Measurements from ENCODE around the gene TMEM150C. TPM values are rescaled to one million over a fixed set of nuclear protein-coding genes. Genes with fewer than 3 reads are reported as not detected.
A peak's percentile ranks its signal among the peaks of the same experiment; 100 is the strongest.

TMEM150C gene
- total and polyA plus RNA-seq, 11 donors, result 6.2 to 22.9 (median 12.6) TPM

GRCh38 chr4:82469791-82470345 is 91.9 kb downstream of the TMEM150C start:
- H3K36me3 ChIP-seq, result no peaks in the 10 kb centered on the region
- H3K27ac ChIP-seq, result no peak overlapping the region
- peak in 3 of 4 donors; percentile 49 to 72 (median 66) for ATAC-seq
- WGBS, 4 donors, result 51 to 79% (median 70%) methylated on average over 2 of the region's 2 CpGs
- intact Hi-C loops (cut with DNase I), result loop anchor here in 6 of 10 donors (10.0 kb wide), 3 partner anchors 335 to 795 kb away; no protein-coding TSS in a partner anchor
- DNase-seq, result no peak
- no peak overlapping the region for H3K4me3 ChIP-seq
- H3K4me1 ChIP-seq, result peaks cover 0 to 3% (median 0%) of the 10 kb centered on the region in 12 donors
- TF ChIP-seq POLR2A (IDR thresholded peaks at IDR 0.05), result no peak
- TF ChIP-seq, protein P1, sequence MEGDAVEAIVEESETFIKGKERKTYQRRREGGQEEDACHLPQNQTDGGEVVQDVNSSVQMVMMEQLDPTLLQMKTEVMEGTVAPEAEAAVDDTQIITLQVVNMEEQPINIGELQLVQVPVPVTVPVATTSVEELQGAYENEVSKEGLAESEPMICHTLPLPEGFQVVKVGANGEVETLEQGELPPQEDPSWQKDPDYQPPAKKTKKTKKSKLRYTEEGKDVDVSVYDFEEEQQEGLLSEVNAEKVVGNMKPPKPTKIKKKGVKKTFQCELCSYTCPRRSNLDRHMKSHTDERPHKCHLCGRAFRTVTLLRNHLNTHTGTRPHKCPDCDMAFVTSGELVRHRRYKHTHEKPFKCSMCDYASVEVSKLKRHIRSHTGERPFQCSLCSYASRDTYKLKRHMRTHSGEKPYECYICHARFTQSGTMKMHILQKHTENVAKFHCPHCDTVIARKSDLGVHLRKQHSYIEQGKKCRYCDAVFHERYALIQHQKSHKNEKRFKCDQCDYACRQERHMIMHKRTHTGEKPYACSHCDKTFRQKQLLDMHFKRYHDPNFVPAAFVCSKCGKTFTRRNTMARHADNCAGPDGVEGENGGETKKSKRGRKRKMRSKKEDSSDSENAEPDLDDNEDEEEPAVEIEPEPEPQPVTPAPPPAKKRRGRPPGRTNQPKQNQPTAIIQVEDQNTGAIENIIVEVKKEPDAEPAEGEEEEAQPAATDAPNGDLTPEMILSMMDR (IDR thresholded peaks at IDR 0.05), result peak in 1 of 12 donors; percentile 17
- no peaks in the 10 kb centered on the region for H3K27me3 ChIP-seq
- no peaks in the 10 kb centered on the region for H3K9me3 ChIP-seq

- Histone ChIP-seq H3K4me3 (no peak overlapping the region), H3K27me3 (no peaks in the 10 kb centered on the region), H3K4me1 (peaks cover 0 to 9% (median 3%) of the 10 kb centered on the region in 12 donors), H3K36me3 (no peaks in the 10 kb centered on the region), H3K27ac (no peak overlapping the region), H3K9me3 (no peaks in the 10 kb centered on the region)
- no peak for DNase-seq
- 49 to 71% (median 52%) methylated on average over 3 of the region's 3 CpGs for WGBS, 4 donors
- no peak for ATAC-seq
- intact Hi-C loops (cut with DNase I), result loop anchor here in 6 of 10 donors (10.0 kb wide), 3 partner anchors 337 to 797 kb away; no protein-coding TSS in a partner anchor
- TF ChIP-seq POLR2A (IDR thresholded peaks at IDR 0.05), result no peak
- TF ChIP-seq, protein P1 (IDR thresholded peaks at IDR 0.05), result no peak
Measured at GRCh38 chr4:82467471-82467870, 94.3 kb downstream of the TMEM150C start.

- Histone ChIP-seq H3K4me1 (peaks cover 0 to 9% (median 1%) of the 10 kb centered on the region in 12 donors), H3K4me3 (no peak overlapping the region), H3K36me3 (peaks cover 0 to 37% (median 28%) of the 10 kb centered on the region in 9 donors), H3K27me3 (no peaks in the 10 kb centered on the region), H3K9me3 (no peaks in the 10 kb centered on the region), H3K27ac (peak overlapping the region in 1 of 12 donors; percentile 6)
- WGBS, 4 donors, result 98 to 100% (median 98%) methylated on average over 1 of the region's 1 CpG
- no peak for DNase-seq
- no peak for ATAC-seq
- intact Hi-C loops (cut with DNase I), result loop anchor here (2.0 to 10.0 kb wide), 12 partner anchors 99 to 802 kb away; partner anchors contain the start of genes THAP9 (in 1 of the 10) and TMEM150C (in 1 of the 10)
- no peak for TF ChIP-seq POLR2A (IDR thresholded peaks at IDR 0.05)
- TF ChIP-seq, protein P1 (IDR thresholded peaks at IDR 0.05), result no peak
Measured at GRCh38 chr4:82463221-82463620, 98.6 kb downstream of the TMEM150C start.

- Histone ChIP-seq H3K4me3 (no peak overlapping the region), H3K36me3 (peaks cover 0 to 43% (median 36%) of the 10 kb centered on the region in 9 donors), H3K27me3 (no peaks in the 10 kb centered on the region), H3K27ac (peak overlapping the region in 1 of 12 donors; percentile 10), H3K9me3 (no peaks in the 10 kb centered on the region), H3K4me1 (peaks cover 0 to 9% (median 1%) of the 10 kb centered on the region in 12 donors)
- ATAC-seq (peak; percentile 57 to 90 (median 86)), DNase-seq (peak; percentile 76 to 85 (median 80))
- TF ChIP-seq POLR2A (IDR thresholded peaks at IDR 0.05), result no peak
- TF ChIP-seq, protein P1 (IDR thresholded peaks at IDR 0.05), result peak; percentile 72 to 97 (median 89)
- intact Hi-C loops (cut with DNase I), result loop anchor here (1.0 to 10.0 kb wide), 13 partner anchors 100 to 802 kb away; partner anchors contain the start of genes THAP9 (in 1 of the 10) and TMEM150C (in 1 of the 10)
- WGBS, 4 donors, result 3 to 10% (median 7%) methylated on average over 7 of the region's 7 CpGs
Measured at GRCh38 chr4:82462415-82462831, 99.4 kb downstream of the TMEM150C start.

Measured in heart left ventricle (tissue), 16 donors.